ENCODE data around the gene SPATA16. TPM values are rescaled to one million over a fixed set of nuclear protein-coding genes. Genes with fewer than 3 reads are reported as not detected.

SPATA16 gene
- total RNA-seq, 2 donors from 2014 or later: not detected

- H3K9me3 ChIP-seq (ENCODE audit: control insufficient read depth, low read length, poor library complexity, severe bottlenecking): no peaks in the 10 kb centered on the region
- ATAC-seq (no peak), DNase-seq (no peak)
- no peak overlapping the region for H3K4me3 Mint-ChIP-seq
- H3K27ac Mint-ChIP-seq: no peak overlapping the region
- H3K4me1 Mint-ChIP-seq: no peaks in the 10 kb centered on the region
- peaks cover 34% of the 10 kb centered on the region for H3K27me3 Mint-ChIP-seq
- no peaks in the 10 kb centered on the region for H3K36me3 Mint-ChIP-seq (ENCODE audit: low read depth)
Observed at GRCh38 chr3:172839679-172840078, 301.4 kb downstream of the SPATA16 start.
